ENCODE results near the gene SYS1.

Gene SYS1

GRCh38 chr20:45362804-45363610 is at the start of gene SYS1:
Gene SYS1, plus strand, starts transcription at chr20:45363156. Its CDS starts 376 bp downstream, at chr20:45363532.
- peak within 1 kb of the TSS; percentile 80 for H3K4me3 ChIP-seq (ENCODE audit: low read depth, low read length)

GRCh38 chr20:45313943-45314342 is 49.0 kb upstream of the SYS1 start:
- no peak for TF ChIP-seq CTCF (IDR thresholded peaks at IDR 0.05; ENCODE audit: low read depth, low read length)
- no peak overlapping the region for H3K4me3 ChIP-seq (ENCODE audit: low read depth, low read length)

More at GRCh38 chr20:45362804-45363610, at the start of gene SYS1:
- peak; percentile 73 for TF ChIP-seq CTCF (IDR thresholded peaks at IDR 0.05; ENCODE audit: low read depth, low read length)

- TF ChIP-seq CTCF (IDR thresholded peaks at IDR 0.05; ENCODE audit: low read depth, low read length): no peak
- H3K4me3 ChIP-seq (ENCODE audit: low read depth, low read length): no peak overlapping the region
Observed at GRCh38 chr20:45315672-45316071, 47.3 kb upstream of the SYS1 start.

- TF ChIP-seq CTCF (IDR thresholded peaks at IDR 0.05; ENCODE audit: low read depth, low read length): no peak
- no peak overlapping the region for H3K4me3 ChIP-seq (ENCODE audit: low read depth, low read length)
Observed at GRCh38 chr20:45316150-45317080, 46.5 kb upstream of the SYS1 start.

GRCh38 chr20:45317826-45318225 is 45.1 kb upstream of the SYS1 start:
- TF ChIP-seq CTCF (IDR thresholded peaks at IDR 0.05; ENCODE audit: low read depth, low read length): no peak
- H3K4me3 ChIP-seq (ENCODE audit: low read depth, low read length): no peak overlapping the region

- H3K4me3 ChIP-seq (ENCODE audit: low read depth, low read length): no peak overlapping the region
- no peak for TF ChIP-seq CTCF (IDR thresholded peaks at IDR 0.05; ENCODE audit: low read depth, low read length)
Observed at GRCh38 chr20:45318386-45318939, 44.5 kb upstream of the SYS1 start.

All from WI38 (cell line).